Ecto neural progenitor cell (in vitro differentiated cells): ENCODE results near the gene ITGA2.

Source experiments
- DNase-seq: peaks from one replicate; pipeline ENCODE4 v3.0.0-alpha.2; 2018; ENCODE audit warnings: low spot score

Gene ITGA2

GRCh38 chr5:53017794-53018391 is 28.7 kb downstream of the ITGA2 start:
- no peak for DNase-seq

GRCh38 chr5:53019320-53019719 is 30.2 kb downstream of the ITGA2 start:
- no peak for DNase-seq

- no peak for DNase-seq
Measured at GRCh38 chr5:53022930-53023511, 33.9 kb downstream of the ITGA2 start.

- no peak for DNase-seq
Measured at GRCh38 chr5:53023969-53024368, 34.8 kb downstream of the ITGA2 start.

- no peak for DNase-seq
Measured at GRCh38 chr5:53024535-53024934, 35.4 kb downstream of the ITGA2 start.

GRCh38 chr5:53025487-53025886 is 36.3 kb downstream of the ITGA2 start:
- no peak for DNase-seq

- DNase-seq: no peak
Measured at GRCh38 chr5:53027913-53028312, 38.8 kb downstream of the ITGA2 start.

GRCh38 chr5:53029608-53030007 is 40.5 kb downstream of the ITGA2 start:
- DNase-seq: no peak

GRCh38 chr5:53030893-53031292 is 41.7 kb downstream of the ITGA2 start:
- DNase-seq: no peak

- DNase-seq: no peak
Measured at GRCh38 chr5:53031695-53032096, 42.5 kb downstream of the ITGA2 start.

GRCh38 chr5:53032188-53032587 is 43.0 kb downstream of the ITGA2 start:
- no peak for DNase-seq

- no peak for DNase-seq
Measured at GRCh38 chr5:53034832-53035231, 45.7 kb downstream of the ITGA2 start.

- no peak for DNase-seq
Measured at GRCh38 chr5:53035868-53036381, 46.8 kb downstream of the ITGA2 start.

- no peak for DNase-seq
Measured at GRCh38 chr5:53037141-53037859, 48.1 kb downstream of the ITGA2 start.

GRCh38 chr5:53038196-53038847 is 49.2 kb downstream of the ITGA2 start:
- no peak for DNase-seq

GRCh38 chr5:53039855-53040254 is 50.7 kb downstream of the ITGA2 start:
- no peak for DNase-seq

GRCh38 chr5:53041071-53041692 is 52.0 kb downstream of the ITGA2 start:
- DNase-seq: no peak

GRCh38 chr5:53041740-53042139 is 52.6 kb downstream of the ITGA2 start:
- no peak for DNase-seq

- no peak for DNase-seq
Measured at GRCh38 chr5:53045263-53045662, 56.1 kb downstream of the ITGA2 start.

GRCh38 chr5:53048248-53048647 is 59.1 kb downstream of the ITGA2 start:
- no peak for DNase-seq

- no peak for DNase-seq
Measured at GRCh38 chr5:53052499-53052898, 63.3 kb downstream of the ITGA2 start.

GRCh38 chr5:53053364-53053763 is 64.2 kb downstream of the ITGA2 start:
- no peak for DNase-seq
